SU-DHL-6 (cell line): ENCODE data around the gene PMEPA1.

Experiments used
- CTCF ChIP-seq: fragments of 200-600 bp; sonication (generic); IDR thresholded peaks from one replicate; pipeline ENCODE4 v1.5.1; 2017; ENCODE audit warnings: antibody characterized with exemption, mild to moderate bottlenecking, low read length, moderate library complexity; ENCODE audit not compliant: insufficient read depth, poor library complexity, severe bottlenecking
- EZH2phosphoT487 ChIP-seq: fragments of 200-600 bp; sonication (generic), shearing (Covaris generic); conservative IDR thresholded peaks from 2 replicates; pipeline ENCODE4 v1.6.1; 2018; ENCODE audit warnings: mild to moderate bottlenecking, antibody characterized with exemption, low read length, moderate library complexity, mixed read lengths

GRCh38 chr20:57682184-57683101, 27.4 kb downstream of the PMEPA1 start:
- TF ChIP-seq CTCF (no peak), EZH2phosphoT487 (no peak)
